ENCODE measurements around the gene INPP4A. TPM values are rescaled to one million over a fixed set of nuclear protein-coding genes. Genes with fewer than 3 reads are reported as not detected.

The INPP4A gene
- total RNA-seq, 4 donors from 2014 or later, result 22.8 to 35.8 (median 25.4) TPM

DNA sequence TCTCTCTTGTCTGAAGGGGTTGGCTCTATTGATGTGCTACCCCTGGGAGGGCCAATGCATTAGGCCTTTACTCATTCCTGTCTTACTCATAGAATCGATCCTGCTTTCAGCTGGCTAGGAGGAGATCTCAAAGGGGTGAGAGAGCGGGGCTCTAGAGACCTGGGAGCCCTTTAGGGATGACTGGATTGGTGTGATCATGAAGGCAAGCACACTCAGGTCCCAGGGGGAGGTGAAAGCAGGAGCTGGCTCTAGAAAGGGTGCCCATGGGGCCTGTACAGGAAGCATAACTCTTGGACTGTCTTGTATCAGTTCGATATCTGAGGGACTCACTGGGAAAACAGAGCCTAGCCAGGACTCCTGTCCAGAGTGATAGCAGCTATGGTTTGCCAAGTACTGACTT, 47.8 kb downstream of the INPP4A start:
- in situ Hi-C loops (cut with MboI; ENCODE audit: low pct_ligation_motif_present in 1 of 4, low pct_unique_long_range_greater_than_20kb in 1 of 4, low sequenced_read_pairs in 3 of 4) (no loop called here), intact Hi-C loops (cut with DNase I; ENCODE audit: low total_unique reads) (no loop called here)
- Histone ChIP-seq H3K27ac (no peak overlapping the region), H3K9me3 (no peaks in the 10 kb centered on the region), H3K36me3 (no peaks in the 10 kb centered on the region), H3K4me1 (peaks cover 7 to 29% (median 9%) of the 10 kb centered on the region in 4 donors), H3K4me3 (no peak overlapping the region), H3K27me3 (no peaks in the 10 kb centered on the region)
- DNase-seq, result no peak
- 76 to 100% methylated on average over 1 to 3 of the region's 3 CpGs for WGBS, 2 donors (ENCODE audit: low coverage in 1 of 2)
- TF ChIP-seq POLR2AphosphoS5 (IDR thresholded peaks at IDR 0.05), result no peak

DNA sequence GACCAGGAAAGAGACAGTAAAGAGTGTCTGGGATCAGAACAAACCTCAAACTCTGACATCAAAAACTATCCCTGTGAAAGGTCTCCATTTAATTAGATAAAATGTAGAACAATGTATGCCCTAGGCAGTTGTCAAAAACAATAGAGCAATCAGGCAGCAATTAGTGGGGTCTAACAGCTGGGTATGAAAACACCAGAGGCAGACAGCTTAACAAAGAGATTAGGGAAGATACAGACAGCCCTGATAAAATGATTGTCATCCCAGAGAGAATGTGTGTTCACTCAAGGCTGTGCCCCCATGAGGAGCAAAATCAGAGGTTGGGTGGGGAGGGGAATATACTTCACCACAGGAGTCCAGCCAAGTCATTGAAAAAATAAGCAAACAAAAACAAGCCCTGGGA, 50.0 kb downstream of the INPP4A start:
- H3K9me3 ChIP-seq, result no peaks in the 10 kb centered on the region
- TF ChIP-seq POLR2A (IDR thresholded peaks at IDR 0.05) (no peak), POLR2AphosphoS5 (IDR thresholded peaks at IDR 0.05) (no peak)
- TF ChIP-seq, protein P1, sequence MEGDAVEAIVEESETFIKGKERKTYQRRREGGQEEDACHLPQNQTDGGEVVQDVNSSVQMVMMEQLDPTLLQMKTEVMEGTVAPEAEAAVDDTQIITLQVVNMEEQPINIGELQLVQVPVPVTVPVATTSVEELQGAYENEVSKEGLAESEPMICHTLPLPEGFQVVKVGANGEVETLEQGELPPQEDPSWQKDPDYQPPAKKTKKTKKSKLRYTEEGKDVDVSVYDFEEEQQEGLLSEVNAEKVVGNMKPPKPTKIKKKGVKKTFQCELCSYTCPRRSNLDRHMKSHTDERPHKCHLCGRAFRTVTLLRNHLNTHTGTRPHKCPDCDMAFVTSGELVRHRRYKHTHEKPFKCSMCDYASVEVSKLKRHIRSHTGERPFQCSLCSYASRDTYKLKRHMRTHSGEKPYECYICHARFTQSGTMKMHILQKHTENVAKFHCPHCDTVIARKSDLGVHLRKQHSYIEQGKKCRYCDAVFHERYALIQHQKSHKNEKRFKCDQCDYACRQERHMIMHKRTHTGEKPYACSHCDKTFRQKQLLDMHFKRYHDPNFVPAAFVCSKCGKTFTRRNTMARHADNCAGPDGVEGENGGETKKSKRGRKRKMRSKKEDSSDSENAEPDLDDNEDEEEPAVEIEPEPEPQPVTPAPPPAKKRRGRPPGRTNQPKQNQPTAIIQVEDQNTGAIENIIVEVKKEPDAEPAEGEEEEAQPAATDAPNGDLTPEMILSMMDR (IDR thresholded peaks at IDR 0.05), result no peak
- peaks cover 0 to 22% (median 4%) of the 10 kb centered on the region in 4 donors for H3K4me1 ChIP-seq
- DNase-seq, result no peak
- in situ Hi-C loops (cut with MboI; ENCODE audit: low pct_ligation_motif_present in 1 of 4, low pct_unique_long_range_greater_than_20kb in 1 of 4, low sequenced_read_pairs in 3 of 4) (no loop called here), intact Hi-C loops (cut with DNase I; ENCODE audit: low total_unique reads) (no loop called here)
- H3K27ac ChIP-seq, result no peak overlapping the region
- H3K36me3 ChIP-seq, result no peaks in the 10 kb centered on the region
- H3K27me3 ChIP-seq, result no peaks in the 10 kb centered on the region
- no peak overlapping the region for H3K4me3 ChIP-seq

DNA sequence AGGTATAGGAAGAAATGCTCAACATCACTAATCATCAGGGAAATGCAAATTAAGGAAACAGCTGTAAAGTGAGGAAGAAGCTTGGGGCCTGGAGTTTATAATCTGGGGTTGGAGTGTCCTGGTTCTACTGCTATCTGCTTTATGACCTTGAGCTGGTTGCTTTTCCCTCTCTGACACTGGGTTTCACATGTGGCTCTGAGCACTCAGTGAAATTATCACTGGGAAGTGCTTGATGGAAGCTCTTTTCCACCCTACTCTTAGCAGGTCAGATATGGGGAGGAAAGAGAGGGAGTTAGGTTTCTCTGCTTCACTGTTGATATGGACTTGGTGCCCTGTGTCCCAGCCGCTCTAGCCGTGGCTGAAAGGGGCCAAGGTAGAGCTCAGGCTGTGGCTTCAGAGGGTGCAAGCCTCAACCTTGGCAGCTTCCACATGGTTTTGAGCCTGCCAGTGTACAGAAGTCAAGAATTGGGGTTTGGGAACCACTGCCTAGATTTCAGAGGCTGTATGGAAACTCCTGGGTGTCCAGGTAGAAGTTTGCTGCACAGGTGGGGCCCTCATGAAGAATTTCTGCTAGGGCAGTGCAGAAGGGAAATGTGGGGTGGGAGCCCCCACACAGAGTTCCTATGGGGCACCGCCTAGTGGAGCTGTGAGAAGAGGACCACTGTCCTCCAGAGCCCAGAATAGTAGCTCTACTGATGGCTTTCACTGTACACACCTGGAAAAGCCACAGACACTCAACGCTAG, 52.3 kb downstream of the INPP4A start:
- Histone ChIP-seq H3K9me3 (no peaks in the 10 kb centered on the region), H3K27me3 (no peaks in the 10 kb centered on the region), H3K4me3 (no peak overlapping the region), H3K36me3 (no peaks in the 10 kb centered on the region), H3K27ac (no peak overlapping the region), H3K4me1 (peaks cover 0 to 11% (median 2%) of the 10 kb centered on the region in 4 donors)
- TF ChIP-seq, protein P1 (IDR thresholded peaks at IDR 0.05), result no peak
- TF ChIP-seq EP300 (IDR thresholded peaks at IDR 0.05; ENCODE audit: low read depth) (no peak), POLR2A (IDR thresholded peaks at IDR 0.05) (no peak), POLR2AphosphoS5 (IDR thresholded peaks at IDR 0.05) (no peak)
- DNase-seq, result no peak
- intact Hi-C loops (cut with DNase I; ENCODE audit: low total_unique reads) (no loop called here), in situ Hi-C loops (cut with MboI; ENCODE audit: low pct_ligation_motif_present in 1 of 4, low pct_unique_long_range_greater_than_20kb in 1 of 4, low sequenced_read_pairs in 3 of 4) (no loop called here)
- WGBS, 2 donors (ENCODE audit: low coverage in 1 of 2), result 96% methylated on average over 4 of the region's 4 CpGs; no CpG with 5 or more reads in 1 of the 2 donors

DNA sequence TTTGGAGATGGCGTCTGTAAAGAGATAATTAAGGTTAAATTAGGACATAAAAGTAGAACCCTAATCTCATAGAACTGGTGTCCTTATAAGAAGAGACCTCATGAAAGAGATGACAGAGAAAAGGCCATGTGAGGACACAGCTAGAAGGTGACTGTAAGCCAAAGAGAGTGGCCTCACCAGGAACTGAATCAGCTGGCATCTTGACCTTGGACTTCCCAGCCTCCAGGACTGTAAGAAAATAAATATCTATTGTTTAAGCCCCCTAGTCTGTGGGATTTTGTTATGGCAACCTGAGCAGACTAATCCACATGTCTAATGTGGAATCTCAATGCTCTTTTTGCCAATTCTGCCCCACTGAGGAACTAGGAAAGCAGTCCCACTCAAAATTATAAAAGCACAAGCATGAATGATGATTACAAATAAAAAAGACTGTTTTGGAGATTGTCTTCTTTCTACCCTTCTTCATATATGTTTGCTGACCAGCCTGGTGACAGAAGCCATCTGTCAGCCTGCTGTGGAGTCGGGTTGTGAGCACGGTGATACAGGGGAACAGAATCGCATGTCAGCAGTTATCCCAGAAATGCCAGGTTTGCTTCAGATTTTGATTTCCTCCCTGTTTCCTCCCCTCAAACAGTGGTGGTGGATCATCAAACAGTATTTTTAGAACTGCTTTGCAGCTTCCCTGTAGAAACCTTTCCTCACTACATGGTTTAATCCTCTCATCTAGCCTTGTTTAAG, 54.2 kb downstream of the INPP4A start:
- TF ChIP-seq, protein P1 (IDR thresholded peaks at IDR 0.05), result no peak
- TF ChIP-seq EP300 (IDR thresholded peaks at IDR 0.05; ENCODE audit: low read depth) (no peak), POLR2AphosphoS5 (IDR thresholded peaks at IDR 0.05) (no peak), POLR2A (IDR thresholded peaks at IDR 0.05) (no peak)
- H3K9me3 ChIP-seq, result no peaks in the 10 kb centered on the region
- WGBS, 2 donors (ENCODE audit: low coverage in 1 of 2), result 74 to 84% methylated on average over 3 to 4 of the region's 4 CpGs
- H3K36me3 ChIP-seq, result no peaks in the 10 kb centered on the region
- no peak overlapping the region for H3K4me3 ChIP-seq
- no peak overlapping the region for H3K27ac ChIP-seq
- peaks cover 4 to 16% (median 10%) of the 10 kb centered on the region in 4 donors for H3K4me1 ChIP-seq
- no peak for DNase-seq
- intact Hi-C loops (cut with DNase I; ENCODE audit: low total_unique reads) (no loop called here), in situ Hi-C loops (cut with MboI; ENCODE audit: low pct_ligation_motif_present in 1 of 4, low pct_unique_long_range_greater_than_20kb in 1 of 4, low sequenced_read_pairs in 3 of 4) (no loop called here)
- H3K27me3 ChIP-seq, result no peaks in the 10 kb centered on the region
